ENCODE measurements around the gene FHOD1.

GRCh38 chr16:67254801-67255552 is 7.7 kb upstream of the FHOD1 start:
- TF ChIP-seq ZNF331 (CRISPR knock-in tag; IDR thresholded peaks at IDR 0.05): no peak
- no peak for TF ChIP-seq SIN3B (IDR thresholded peaks at IDR 0.05; ENCODE audit: low read length)
- no peak for TF ChIP-seq CTCF (CRISPR knock-in tag; IDR thresholded peaks at IDR 0.05)
- no peak for TF ChIP-seq NFATC3 (CRISPR knock-in tag; IDR thresholded peaks at IDR 0.05)
